NCI-H510A treated with DMSO at 0.1 percent for 48 hours (cell line): ENCODE results near the gene MC4R.

Source experiments
- DNase-seq: peaks from one replicate; lab custom pipeline; 2025; lab: John Stamatoyannopoulos, UW

MC4R gene

GRCh38 chr18:60327880-60328279 lies 44.7 kb downstream of the MC4R start:
- no peak for DNase-seq

GRCh38 chr18:60322591-60322990 lies 50.0 kb downstream of the MC4R start:
- no peak for DNase-seq
